HepG2 (cell line): ENCODE results near the gene UBE3B. TPM values are rescaled to one million over a fixed set of nuclear protein-coding genes. Genes with fewer than 3 reads are reported as not detected.

Experiments used
- ATAC-seq: fragments of 200-7000 bp; cut with Tn5 transposase; 3 replicates; pipeline ENCODE4 v1.9.1; 2020; ENCODE audit warnings: mild to moderate bottlenecking, moderate library complexity
- BruUV-seq: library from RNA; stranded (reverse); fragments of 400-500 nt; replicated peaks from 2 replicates; lab custom pipeline; 2021; lab: Mats Ljungman, UMichigan
- CTCF ChIA-PET: fragments of 300-600 bp; formaldehyde crosslinking; extraction: SDS; loops from one replicate; lab custom pipeline; 2021; ENCODE audit warnings: low total read pairs, inconsistent platforms, low intra/inter-chr PET ratio; lab: Yijun Ruan, JAX
- POLR2A ChIA-PET: fragments of 350-600 bp; sonication (Branson Sonifier 250); formaldehyde crosslinking; loops from one replicate; lab custom pipeline; 2020; ENCODE audit warnings: antibody characterized with exemption, inconsistent platforms; lab: Yijun Ruan, JAX
- DNase-seq: peaks from one replicate; pipeline ENCODE4 v3.0.0-alpha.2; 2015; ENCODE audit warnings: low spot score
- FAIRE-seq: peaks from 3 replicates; lab custom pipeline; 2011; peaks lifted over from hg19 to GRCh38; lab: Jason Lieb, UNC
- H2AFZ ChIP-seq: one replicate; pipeline ENCODE4 v1.6.1; 2011; ENCODE audit warnings: low read length, inconsistent platforms
- H3K27ac ChIP-seq: fragments of 300-600 bp; 3 replicates; pipeline ENCODE4 v1.8.0; 2011; ENCODE audit warnings: mixed run types, mild to moderate bottlenecking, mixed read lengths, low read length, inconsistent platforms; ENCODE audit not compliant: insufficient read depth; ENCODE audit errors: extremely low read length
- H3K27me3 ChIP-seq, 2 experiments: fragments of 200-600 bp in 1 of 2; 2 replicates in 1 of 2; 3 replicates in 1 of 2; pipeline versions ENCODE4 v1.6.0 to v1.8.0; 2011; ENCODE audit warnings: low read length in 2 of 2, mild to moderate bottlenecking in 2 of 2, moderate library complexity in 2 of 2, inconsistent platforms in 1 of 2; ENCODE audit not compliant: insufficient read depth in 2 of 2, control insufficient read depth in 1 of 2
- H3K36me3 ChIP-seq, 2 experiments: fragments of 200-600 bp in 1 of 2; replicated peaks in 1 of 2; 2 replicates in 1 of 2; 3 replicates in 1 of 2; pipeline versions ENCODE4 v1.5.1 to v1.8.0; 2011; ENCODE audit warnings: low read length in 2 of 2, inconsistent platforms in 1 of 2; ENCODE audit not compliant: insufficient read depth in 2 of 2, control insufficient read depth in 1 of 2
- H3K4me1 ChIP-seq: 2 replicates; pipeline ENCODE4 v1.5.1; 2012; ENCODE audit warnings: low read length, inconsistent platforms; ENCODE audit not compliant: insufficient read depth
- H3K4me2 ChIP-seq: 2 replicates; pipeline ENCODE4 v1.6.0; 2011; ENCODE audit warnings: low read depth, low read length, inconsistent platforms
- H3K4me3 ChIP-seq, 3 experiments: fragments of 200-600 bp in 1 of 3; sonication (generic), shearing (Covaris generic) in 1 of 3; replicated peaks in 1 of 3; 2 replicates each; pipeline ENCODE4 v1.5.1; 2011 to 2016; ENCODE audit warnings: low read length in 3 of 3, inconsistent platforms in 2 of 3, low read depth in 2 of 3, mild to moderate bottlenecking in 2 of 3, control low read depth in 1 of 3, mixed read lengths in 1 of 3; ENCODE audit not compliant: insufficient read depth in 1 of 3
- H3K79me2 ChIP-seq: one replicate; pipeline ENCODE4 v1.6.1; 2011; ENCODE audit warnings: low read length, inconsistent platforms; ENCODE audit not compliant: insufficient read depth
- H3K9ac ChIP-seq: 2 replicates; pipeline ENCODE4 v1.6.0; 2011; ENCODE audit warnings: mild to moderate bottlenecking, low read depth, low read length, inconsistent platforms; ENCODE audit not compliant: insufficient read depth
- H3K9me3 ChIP-seq: 2 replicates; pipeline ENCODE4 v1.5.1; 2012; ENCODE audit warnings: mild to moderate bottlenecking, low read length
- H4K20me1 ChIP-seq: 2 replicates; pipeline ENCODE4 v1.6.0; 2011; ENCODE audit warnings: inconsistent platforms, mild to moderate bottlenecking, low read length, moderate library complexity; ENCODE audit not compliant: insufficient read depth
- HNRNPL ChIP-seq: fragments of 200-400 bp; formaldehyde crosslinking; IDR thresholded peaks from 2 replicates; pipeline ENCODE4 v1.6.1; 2017; ENCODE audit warnings: mild to moderate bottlenecking, low read depth, low read length
- SP4 ChIP-seq: sonication (generic); formaldehyde crosslinking; IDR thresholded peaks from 2 replicates; pipeline ENCODE4 v1.8.1; 2023; ENCODE audit warnings: mild to moderate bottlenecking, missing genetic modification reagents
- TAF1 ChIP-seq: sonication (generic); formaldehyde crosslinking; IDR thresholded peaks from 2 replicates; pipeline ENCODE4 v1.4.0; 2020; ENCODE audit warnings: missing genetic modification reagents
- TCF12 ChIP-seq, 2 experiments: fragments of 450-650 bp in 1 of 2; sonication (generic) in 1 of 2; formaldehyde crosslinking in 1 of 2; IDR thresholded peaks; 2 replicates each; pipeline versions ENCODE4 v1.6.1 to v1.8.0; 2017 to 2022; ENCODE audit warnings: antibody characterized with exemption in 1 of 2, mild to moderate bottlenecking in 1 of 2, missing genetic modification reagents in 1 of 2, moderate library complexity in 1 of 2
- ZNF263 ChIP-seq: sonication (generic); formaldehyde crosslinking; IDR thresholded peaks from 2 replicates; pipeline ENCODE4 v1.4.0; 2020; ENCODE audit warnings: missing genetic modification reagents
- WGBS: methylation state at CpG from one replicate; pipeline ENCODE4 v1.1.6; 2017; ENCODE audit warnings: low lambda C conversion rate; 5-methylcytosine and 5-hydroxymethylcytosine counted together
- in situ Hi-C: cut with HindIII; loops from 2 replicates; pipeline ENCODE4 v1.10.0; 2017; ENCODE audit warnings: low pct_unique_long_range_greater_than_20kb; ENCODE audit not compliant: extremely low pct_ligation_motif_present
- intact Hi-C: fragments of 100-400 bp; cut with micrococcal nuclease; formaldehyde crosslinking; loops from one replicate; pipeline ENCODE4 v1.10.0; 2022; ENCODE audit not compliant: unreplicated experiment
- polyA plus RNA-seq, 8 experiments: library from polyadenylated mRNA; depleted of rRNA in 3 of 8; stranded (reverse) in 7 of 8; unstranded in 1 of 8; fragments of >200 nt; fragmentation: Illumina TruSeq in 4 of 8; extraction: Trizol in 4 of 8; gene quantifications; 2 replicates each; pipeline versions ENCODE4 v1.2.1 to v1.2.3, GENCODE V29; 2011 to 2016; ENCODE audit warnings: low read depth in 4 of 8, missing spikeins in 1 of 8, mixed read lengths in 1 of 8; ENCODE audit not compliant: insufficient read depth in 1 of 8
- total RNA-seq, 5 experiments: library from RNA; depleted of rRNA; stranded (reverse); fragments of >200 nt; fragmentation: Illumina TruSeq; extraction: Trizol; gene quantifications; 2 replicates each; pipeline ENCODE4 v1.2.3, GENCODE V29; 2016; ENCODE audit warnings: low read depth in 1 of 5
- TF ChIP-seq, protein P1 (sequence below): sonication (generic); formaldehyde crosslinking; IDR thresholded peaks from 2 replicates; pipeline ENCODE4 v1.8.1; 2022; ENCODE audit warnings: low read depth, mild to moderate bottlenecking, missing genetic modification reagents
- TF ChIP-seq, protein P2 (sequence below): sonication (generic); formaldehyde crosslinking; IDR thresholded peaks from 2 replicates; pipeline ENCODE4 v1.5.0; 2020; ENCODE audit warnings: missing genetic modification reagents
- TF ChIP-seq, protein P3 (sequence below): sonication (generic); formaldehyde crosslinking; IDR thresholded peaks from 2 replicates; pipeline ENCODE4 v1.8.0; 2022; ENCODE audit warnings: missing genetic modification reagents, mild to moderate bottlenecking, inconsistent platforms, borderline replicate concordance
- TF ChIP-seq, protein P4 (sequence below): sonication (generic); formaldehyde crosslinking; IDR thresholded peaks from 2 replicates; pipeline ENCODE4 v1.4.0; 2020; ENCODE audit warnings: missing genetic modification reagents
- TF ChIP-seq, protein P5 (sequence below): sonication (generic); formaldehyde crosslinking; IDR thresholded peaks from 2 replicates; pipeline ENCODE4 v1.4.0; 2020; ENCODE audit warnings: mild to moderate bottlenecking, missing genetic modification reagents, borderline replicate concordance

Gene UBE3B
- total and polyA plus RNA-seq, 2 of the 13 experiments (the other 11 are each of a cell fraction or from before 2014, with no cell fraction given) = 22.7 to 25.3 TPM

DNA sequence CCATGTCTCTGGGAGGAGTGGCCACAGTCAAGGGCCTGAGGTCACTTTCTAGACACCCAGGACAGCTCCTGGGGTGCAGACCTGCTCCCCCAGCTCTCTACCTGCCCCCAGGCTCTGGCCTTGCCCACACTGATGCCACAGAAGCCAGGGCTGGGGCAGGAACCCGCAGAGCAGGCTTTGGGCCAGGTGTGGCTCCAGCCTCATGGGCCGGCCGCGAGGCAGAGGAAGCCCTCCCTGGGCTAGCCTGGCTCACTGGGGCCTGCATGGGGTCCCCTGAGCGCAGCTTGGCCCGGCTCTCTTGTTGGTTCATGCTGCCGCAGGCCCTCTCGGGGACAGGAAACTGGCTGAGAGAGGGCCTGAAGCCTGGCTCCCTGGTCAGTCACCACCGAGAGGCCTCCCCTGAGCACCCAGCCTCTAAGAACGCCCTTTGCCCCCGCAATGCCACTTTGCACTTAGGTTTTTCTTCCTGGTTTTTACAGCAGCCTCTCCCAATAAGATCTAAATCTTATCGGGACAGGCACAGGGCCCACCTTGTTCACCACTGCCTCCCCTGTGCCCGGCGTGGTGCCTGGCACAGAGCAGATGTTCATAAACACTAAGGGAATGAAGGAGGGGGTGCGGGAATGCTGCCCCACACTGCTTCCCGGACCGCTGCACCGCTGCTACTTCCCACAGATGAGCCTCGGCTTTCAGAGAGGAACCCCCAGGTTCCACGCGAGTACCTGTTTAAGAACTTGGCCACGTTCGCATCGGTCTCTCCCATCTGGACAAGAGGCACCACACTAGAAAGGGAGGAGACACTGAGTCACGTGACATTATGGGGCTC, 81.2 kb downstream of the UBE3B start:
- ChIA-PET CTCF (no interaction called here), POLR2A (no interaction called here)
- no peak overlapping the region for H2AFZ ChIP-seq
- H3K9ac ChIP-seq = no peak overlapping the region
- H3K27me3 ChIP-seq = peaks cover 0 to 5% of the 10 kb centered on the region in 2 experiments; a peak in 2 of 5 replicates
- H3K4me3 ChIP-seq = no peak overlapping the region
- intact Hi-C loops (no loop called here), in situ Hi-C loops (no loop called here)
- no TSS peak for BruUV-seq
- no peaks in the 10 kb centered on the region for H4K20me1 ChIP-seq
- no peaks in the 10 kb centered on the region for H3K79me2 ChIP-seq
- peaks cover 2 to 22% of the 10 kb centered on the region in 2 experiments; a peak in 3 of 5 replicates for H3K36me3 ChIP-seq
- H3K4me2 ChIP-seq = no peak overlapping the region
- ATAC-seq (no peak; the same call in 2 of the 3 replicates), FAIRE-seq (no peak), DNase-seq (no peak)
- no peak overlapping the region for H3K27ac ChIP-seq
- 86% methylated on average over 12 of the region's 25 CpGs for WGBS
- H3K9me3 ChIP-seq = no peaks in the 10 kb centered on the region
- H3K4me1 ChIP-seq = peaks cover 49% of the 10 kb centered on the region
- TF ChIP-seq, protein P1, sequence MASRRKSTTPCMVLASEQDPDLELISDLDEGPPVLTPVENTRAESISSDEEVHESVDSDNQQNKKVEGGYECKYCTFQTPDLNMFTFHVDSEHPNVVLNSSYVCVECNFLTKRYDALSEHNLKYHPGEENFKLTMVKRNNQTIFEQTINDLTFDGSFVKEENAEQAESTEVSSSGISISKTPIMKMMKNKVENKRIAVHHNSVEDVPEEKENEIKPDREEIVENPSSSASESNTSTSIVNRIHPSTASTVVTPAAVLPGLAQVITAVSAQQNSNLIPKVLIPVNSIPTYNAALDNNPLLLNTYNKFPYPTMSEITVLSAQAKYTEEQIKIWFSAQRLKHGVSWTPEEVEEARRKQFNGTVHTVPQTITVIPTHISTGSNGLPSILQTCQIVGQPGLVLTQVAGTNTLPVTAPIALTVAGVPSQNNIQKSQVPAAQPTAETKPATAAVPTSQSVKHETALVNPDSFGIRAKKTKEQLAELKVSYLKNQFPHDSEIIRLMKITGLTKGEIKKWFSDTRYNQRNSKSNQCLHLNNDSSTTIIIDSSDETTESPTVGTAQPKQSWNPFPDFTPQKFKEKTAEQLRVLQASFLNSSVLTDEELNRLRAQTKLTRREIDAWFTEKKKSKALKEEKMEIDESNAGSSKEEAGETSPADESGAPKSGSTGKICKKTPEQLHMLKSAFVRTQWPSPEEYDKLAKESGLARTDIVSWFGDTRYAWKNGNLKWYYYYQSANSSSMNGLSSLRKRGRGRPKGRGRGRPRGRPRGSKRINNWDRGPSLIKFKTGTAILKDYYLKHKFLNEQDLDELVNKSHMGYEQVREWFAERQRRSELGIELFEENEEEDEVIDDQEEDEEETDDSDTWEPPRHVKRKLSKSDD = no peak
- TF ChIP-seq ZNF263 (CRISPR knock-in tag) (peak; percentile 47; the same call in 1 of the 2 replicates), HNRNPL (0 out of 2 replicates have a peak, but pooled peaks have one; percentile 55), TCF12 (IDR thresholded peaks at IDR 0.05) (no peak), TCF12 (CRISPR knock-in tag; IDR thresholded peaks at IDR 0.05) (no peak), TAF1 (CRISPR knock-in tag) (no peak), SP4 (CRISPR knock-in tag) (0 out of 2 replicates have a peak, but pooled peaks have one; percentile 20)
- TF ChIP-seq, protein P2, sequence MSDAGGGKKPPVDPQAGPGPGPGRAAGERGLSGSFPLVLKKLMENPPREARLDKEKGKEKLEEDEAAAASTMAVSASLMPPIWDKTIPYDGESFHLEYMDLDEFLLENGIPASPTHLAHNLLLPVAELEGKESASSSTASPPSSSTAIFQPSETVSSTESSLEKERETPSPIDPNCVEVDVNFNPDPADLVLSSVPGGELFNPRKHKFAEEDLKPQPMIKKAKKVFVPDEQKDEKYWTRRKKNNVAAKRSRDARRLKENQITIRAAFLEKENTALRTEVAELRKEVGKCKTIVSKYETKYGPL (CRISPR knock-in tag) = no peak
- TF ChIP-seq, protein P3, sequence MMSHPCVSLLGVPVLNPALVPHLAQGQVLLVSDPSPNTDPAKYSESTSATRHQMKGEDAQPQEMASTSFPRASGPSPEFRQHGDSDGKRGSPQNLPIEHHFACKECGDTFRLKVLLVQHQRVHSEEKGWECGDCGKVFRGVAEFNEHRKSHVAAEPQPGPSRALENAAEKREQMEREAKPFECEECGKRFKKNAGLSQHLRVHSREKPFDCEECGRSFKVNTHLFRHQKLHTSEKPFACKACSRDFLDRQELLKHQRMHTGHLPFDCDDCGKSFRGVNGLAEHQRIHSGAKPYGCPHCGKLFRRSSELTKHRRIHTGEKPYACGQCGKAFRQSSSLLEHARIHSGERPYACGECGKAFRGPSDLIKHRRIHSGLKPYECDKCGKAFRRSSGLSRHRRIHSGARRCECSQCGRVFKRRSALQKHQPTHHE (CRISPR knock-in tag) = no peak
- TF ChIP-seq, protein P4, sequence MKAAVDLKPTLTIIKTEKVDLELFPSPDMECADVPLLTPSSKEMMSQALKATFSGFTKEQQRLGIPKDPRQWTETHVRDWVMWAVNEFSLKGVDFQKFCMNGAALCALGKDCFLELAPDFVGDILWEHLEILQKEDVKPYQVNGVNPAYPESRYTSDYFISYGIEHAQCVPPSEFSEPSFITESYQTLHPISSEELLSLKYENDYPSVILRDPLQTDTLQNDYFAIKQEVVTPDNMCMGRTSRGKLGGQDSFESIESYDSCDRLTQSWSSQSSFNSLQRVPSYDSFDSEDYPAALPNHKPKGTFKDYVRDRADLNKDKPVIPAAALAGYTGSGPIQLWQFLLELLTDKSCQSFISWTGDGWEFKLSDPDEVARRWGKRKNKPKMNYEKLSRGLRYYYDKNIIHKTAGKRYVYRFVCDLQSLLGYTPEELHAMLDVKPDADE (CRISPR knock-in tag) = no peak
- TF ChIP-seq, protein P5, sequence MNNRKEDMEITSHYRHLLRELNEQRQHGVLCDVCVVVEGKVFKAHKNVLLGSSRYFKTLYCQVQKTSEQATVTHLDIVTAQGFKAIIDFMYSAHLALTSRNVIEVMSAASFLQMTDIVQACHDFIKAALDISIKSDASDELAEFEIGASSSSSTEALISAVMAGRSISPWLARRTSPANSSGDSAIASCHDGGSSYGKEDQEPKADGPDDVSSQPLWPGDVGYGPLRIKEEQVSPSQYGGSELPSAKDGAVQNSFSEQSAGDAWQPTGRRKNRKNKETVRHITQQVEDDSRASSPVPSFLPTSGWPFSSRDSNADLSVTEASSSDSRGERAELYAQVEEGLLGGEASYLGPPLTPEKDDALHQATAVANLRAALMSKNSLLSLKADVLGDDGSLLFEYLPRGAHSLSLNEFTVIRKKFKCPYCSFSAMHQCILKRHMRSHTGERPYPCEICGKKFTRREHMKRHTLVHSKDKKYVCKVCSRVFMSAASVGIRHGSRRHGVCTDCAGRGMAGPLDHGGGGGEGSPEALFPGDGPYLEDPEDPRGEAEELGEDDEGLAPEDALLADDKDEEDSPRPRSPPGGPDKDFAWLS (CRISPR knock-in tag) = no peak
